ENCODE results near the gene VWA5A. TPM values are rescaled to one million over a fixed set of nuclear protein-coding genes. Genes with fewer than 3 reads are reported as not detected.

VWA5A gene
- total RNA-seq, 4 donors from 2014 or later, result 19.5 to 23.5 (median 21.3) TPM

- intact Hi-C loops (cut with DNase I), result loop anchor here (5.0 kb wide), 1 partner anchor 126 kb away; no protein-coding TSS in a partner anchor
- Histone ChIP-seq H3K27ac (no peak overlapping the region), H3K27me3 (no peaks in the 10 kb centered on the region), H3K4me1 (peaks cover 4 to 12% of the 10 kb centered on the region in 2 donors), H3K4me3 (replicated peaks in 1 of 3) (no peak overlapping the region), H3K36me3 (no peaks in the 10 kb centered on the region), H3K9me3 (no peaks in the 10 kb centered on the region)
- 6 to 13% methylated on average over 8 of the region's 8 CpGs for WGBS, 2 donors
- TF ChIP-seq POLR2A (IDR thresholded peaks at IDR 0.05) (no peak), CTCF (IDR thresholded peaks at IDR 0.05) (peak in 5 of 6 experiments; percentile 62 to 83 (median 66))
- peak; percentile 45 to 76 for DNase-seq
These were observed 44.2 kb upstream of the VWA5A start for GRCh38 chr11:124070915-124071622.

- TF ChIP-seq POLR2A (IDR thresholded peaks at IDR 0.05) (no peak), CTCF (IDR thresholded peaks at IDR 0.05) (no peak)
- Histone ChIP-seq H3K4me1 (peaks cover 5 to 12% of the 10 kb centered on the region in 2 donors), H3K27ac (no peak overlapping the region), H3K9me3 (no peaks in the 10 kb centered on the region), H3K36me3 (no peaks in the 10 kb centered on the region), H3K27me3 (no peaks in the 10 kb centered on the region), H3K4me3 (replicated peaks in 1 of 3) (no peak overlapping the region)
- DNase-seq, result no peak
- WGBS, 2 donors, result 39 to 45% methylated on average over 4 of the region's 4 CpGs
- intact Hi-C loops (cut with DNase I), result loop anchor here (5.0 kb wide), 1 partner anchor 126 kb away; no protein-coding TSS in a partner anchor
These were observed 43.7 kb upstream of the VWA5A start for GRCh38 chr11:124071623-124071948.

GRCh38 chr11:124072147-124072546 is 43.1 kb upstream of the VWA5A start:
- Histone ChIP-seq H3K9me3 (no peaks in the 10 kb centered on the region), H3K4me3 (replicated peaks in 1 of 3) (no peak overlapping the region), H3K27ac (no peak overlapping the region), H3K4me1 (peaks cover 5 to 12% of the 10 kb centered on the region in 2 donors), H3K36me3 (no peaks in the 10 kb centered on the region), H3K27me3 (no peaks in the 10 kb centered on the region)
- intact Hi-C loops (cut with DNase I), result loop anchor here (5.0 kb wide), 1 partner anchor 125 kb away; no protein-coding TSS in a partner anchor
- DNase-seq, result no peak
- TF ChIP-seq POLR2A (IDR thresholded peaks at IDR 0.05) (no peak), CTCF (IDR thresholded peaks at IDR 0.05) (no peak)
- 90% methylated on average over 8 of the region's 8 CpGs for WGBS, 2 donors

GRCh38 chr11:124074554-124074953 is 40.7 kb upstream of the VWA5A start:
- TF ChIP-seq POLR2A (IDR thresholded peaks at IDR 0.05), result no peak
- TF ChIP-seq CTCF (IDR thresholded peaks at IDR 0.05), result no peak
- H3K4me1 ChIP-seq, result peaks cover 5 to 9% of the 10 kb centered on the region in 2 donors
- H3K36me3 ChIP-seq, result no peaks in the 10 kb centered on the region
- no peak for DNase-seq
- intact Hi-C loops (cut with DNase I), result loop anchor here (5.0 kb wide), 1 partner anchor 123 kb away; no protein-coding TSS in a partner anchor
- H3K9me3 ChIP-seq, result no peaks in the 10 kb centered on the region
- H3K27ac ChIP-seq, result no peak overlapping the region
- WGBS, 2 donors, result 92 to 99% methylated on average over 5 of the region's 5 CpGs
- H3K27me3 ChIP-seq, result no peaks in the 10 kb centered on the region
- no peak overlapping the region for H3K4me3 ChIP-seq (replicated peaks in 1 of 3)

GRCh38 chr11:124075492-124075840 is 39.8 kb upstream of the VWA5A start:
- H3K36me3 ChIP-seq, result no peaks in the 10 kb centered on the region
- no peak for DNase-seq
- intact Hi-C loops (cut with DNase I), result no loop called here
- H3K4me1 ChIP-seq, result peaks cover 5 to 6% of the 10 kb centered on the region in 2 donors
- H3K9me3 ChIP-seq, result no peaks in the 10 kb centered on the region
- H3K4me3 ChIP-seq (replicated peaks in 1 of 3), result no peak overlapping the region
- no peaks in the 10 kb centered on the region for H3K27me3 ChIP-seq
- no peak for TF ChIP-seq POLR2A (IDR thresholded peaks at IDR 0.05)
- TF ChIP-seq CTCF (IDR thresholded peaks at IDR 0.05), result no peak
- 52 to 67% methylated on average over 3 to 4 of the region's 6 CpGs for WGBS, 2 donors
- H3K27ac ChIP-seq, result no peak overlapping the region
